C4-2B (cell line): ENCODE measurements around the gene KDM1B.

ENCODE experiments used
- CTCF ChIP-seq: fragments of 450-650 bp; conservative IDR thresholded peaks from 2 replicates; pipeline ENCODE4 v1.5.1; 2017; ENCODE audit warnings: mild to moderate bottlenecking
- ZFX ChIP-seq: fragments of 450-650 bp; IDR thresholded peaks from 2 replicates; pipeline ENCODE4 v1.6.1; 2017

- no peak for TF ChIP-seq CTCF
- no peak for TF ChIP-seq ZFX
These were observed 20.1 kb upstream of the KDM1B start for GRCh38 chr6:18135171-18135570.
